Endothelial cell of umbilical vein (primary cell): Measurements from ENCODE around the gene ATP5MG.

ENCODE experiments used
- POLR2A ChIP-seq: IDR thresholded peaks from 2 replicates; pipeline ENCODE4 v1.6.1; 2012; ENCODE audit warnings: low read depth, mild to moderate bottlenecking, control low read depth, low read length
- TF ChIP-seq, protein P1 (sequence below), 2 donors: IDR thresholded peaks; 1 replicate in 1 of 2; 2 replicates in 1 of 2; pipeline ENCODE4 v1.5.1; 2011; ENCODE audit warnings: low read length in 2 of 2, mild to moderate bottlenecking in 2 of 2, moderate library complexity in 2 of 2, control low read depth in 1 of 2, inconsistent platforms in 1 of 2, low read depth in 1 of 2; ENCODE audit not compliant: insufficient read depth in 1 of 2; ENCODE audit errors: extremely low read depth in 1 of 2

DNA sequence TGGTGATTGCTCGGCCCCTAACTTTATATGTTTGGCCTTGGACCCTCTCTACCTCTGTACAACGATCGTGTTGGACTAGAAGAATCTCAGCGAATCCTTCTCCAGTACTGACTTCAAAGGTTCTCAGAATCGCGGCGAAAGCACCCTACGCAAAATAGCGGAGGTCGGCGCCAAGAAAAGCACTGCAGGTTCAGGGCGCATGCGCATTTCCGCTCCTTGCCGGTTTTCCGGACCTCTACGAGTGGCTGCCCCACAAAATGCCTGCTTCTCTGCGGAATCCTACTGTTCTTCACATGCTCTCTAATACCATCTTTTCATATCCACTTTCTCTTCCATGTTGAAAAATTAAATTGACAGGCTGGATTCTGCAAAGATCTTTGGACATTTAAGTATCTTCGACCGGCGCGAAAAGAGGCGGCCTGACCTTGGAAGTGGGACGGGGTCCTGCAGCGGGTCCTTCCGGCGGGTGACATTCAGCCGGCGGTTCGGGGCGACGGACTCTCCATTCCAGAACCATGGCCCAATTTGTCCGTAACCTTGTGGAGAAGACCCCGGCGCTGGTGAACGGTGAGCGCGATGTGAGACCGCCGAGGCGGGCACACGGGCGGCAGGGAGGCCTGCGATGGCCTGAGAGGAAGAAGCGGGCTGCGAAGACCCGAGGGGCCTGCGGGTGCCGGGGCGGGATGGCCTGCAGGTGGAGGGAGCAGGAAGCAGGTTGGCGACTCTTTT is at the start of gene ATP5MG:
- TF ChIP-seq, protein P1, sequence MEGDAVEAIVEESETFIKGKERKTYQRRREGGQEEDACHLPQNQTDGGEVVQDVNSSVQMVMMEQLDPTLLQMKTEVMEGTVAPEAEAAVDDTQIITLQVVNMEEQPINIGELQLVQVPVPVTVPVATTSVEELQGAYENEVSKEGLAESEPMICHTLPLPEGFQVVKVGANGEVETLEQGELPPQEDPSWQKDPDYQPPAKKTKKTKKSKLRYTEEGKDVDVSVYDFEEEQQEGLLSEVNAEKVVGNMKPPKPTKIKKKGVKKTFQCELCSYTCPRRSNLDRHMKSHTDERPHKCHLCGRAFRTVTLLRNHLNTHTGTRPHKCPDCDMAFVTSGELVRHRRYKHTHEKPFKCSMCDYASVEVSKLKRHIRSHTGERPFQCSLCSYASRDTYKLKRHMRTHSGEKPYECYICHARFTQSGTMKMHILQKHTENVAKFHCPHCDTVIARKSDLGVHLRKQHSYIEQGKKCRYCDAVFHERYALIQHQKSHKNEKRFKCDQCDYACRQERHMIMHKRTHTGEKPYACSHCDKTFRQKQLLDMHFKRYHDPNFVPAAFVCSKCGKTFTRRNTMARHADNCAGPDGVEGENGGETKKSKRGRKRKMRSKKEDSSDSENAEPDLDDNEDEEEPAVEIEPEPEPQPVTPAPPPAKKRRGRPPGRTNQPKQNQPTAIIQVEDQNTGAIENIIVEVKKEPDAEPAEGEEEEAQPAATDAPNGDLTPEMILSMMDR (IDR thresholded peaks at IDR 0.05; ENCODE audit: extremely low read depth in 1 of 2, insufficient read depth in 1 of 2, low read depth in 1 of 2, low read length in 2 of 2) = peak in 1 of 2 donors; percentile 15
- TF ChIP-seq POLR2A = peak; percentile 69
